ENCODE measurements around the gene SERGEF. TPM values are rescaled to one million over a fixed set of nuclear protein-coding genes. Genes with fewer than 3 reads are reported as not detected.
"Not testable (repeated sequence)": the region's sequence is repeated elsewhere in the genome, so short reads cannot be mapped to it uniquely, and the experiment has no call there.

SERGEF gene
- total and polyA plus RNA-seq, 8 donors, result 16.2 to 26.1 (median 19.7) TPM

GRCh38 chr11:17873586-17873985 is 139.3 kb downstream of the SERGEF start:
- DNase-seq, result no peak
- no peak for TF ChIP-seq CTCF (IDR thresholded peaks at IDR 0.05)
- H3K4me3 ChIP-seq, result no peak overlapping the region
- H3K27ac ChIP-seq, result no peak overlapping the region
- no peaks in the 10 kb centered on the region for H3K4me1 ChIP-seq
- H3K36me3 ChIP-seq, result peaks cover 0 to 13% of the 10 kb centered on the region in 2 donors
- ATAC-seq, result no peak
- peaks cover 0 to 8% of the 10 kb centered on the region in 2 donors for H3K9me3 ChIP-seq
- H3K27me3 ChIP-seq, result no peaks in the 10 kb centered on the region
- intact Hi-C loops (cut with DNase I), result no loop called here

DNA sequence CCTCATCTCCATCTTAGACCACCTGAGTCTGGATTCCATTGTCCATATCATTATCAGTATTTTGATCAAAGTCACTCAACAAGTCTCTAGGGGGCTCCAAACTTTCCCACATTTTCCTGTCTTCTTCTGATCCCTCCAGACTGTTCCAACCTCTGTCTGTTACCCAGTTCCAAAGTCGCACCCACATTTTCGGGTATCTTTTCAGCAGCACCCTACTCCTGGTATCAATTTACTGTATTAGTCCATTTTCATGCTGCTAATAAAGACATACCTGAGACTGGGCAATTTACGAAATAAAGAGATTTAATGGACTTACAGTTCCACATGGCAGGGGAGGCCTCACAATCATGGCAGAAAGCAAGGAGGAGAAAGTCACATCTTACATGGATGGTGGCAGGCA is 144.4 kb downstream of the SERGEF start:
- H3K4me3 ChIP-seq; H3K4me1 ChIP-seq; H3K27me3 ChIP-seq; H3K36me3 ChIP-seq; intact Hi-C loops (cut with DNase I); DNase-seq; ATAC-seq; H3K27ac ChIP-seq: not testable (repeated sequence)
- peaks cover 0 to 12% of the 10 kb centered on the region in 2 donors for H3K9me3 ChIP-seq

- no peak for ATAC-seq
- Histone ChIP-seq H3K4me1 (no peaks in the 10 kb centered on the region), H3K9me3 (peaks cover 0 to 12% of the 10 kb centered on the region in 2 donors), H3K4me3 (no peak overlapping the region), H3K27me3 (no peaks in the 10 kb centered on the region), H3K36me3 (peaks cover 0 to 5% of the 10 kb centered on the region in 2 donors), H3K27ac (no peak overlapping the region)
- intact Hi-C loops (cut with DNase I), result no loop called here
- no peak for DNase-seq
- no peak for TF ChIP-seq CTCF (IDR thresholded peaks at IDR 0.05)
Measured at GRCh38 chr11:17867341-17867740, 145.5 kb downstream of the SERGEF start.

- Histone ChIP-seq H3K4me1 (no peaks in the 10 kb centered on the region), H3K27me3 (no peaks in the 10 kb centered on the region), H3K4me3 (no peak overlapping the region), H3K36me3 (peaks cover 0 to 5% of the 10 kb centered on the region in 2 donors), H3K9me3 (peaks cover 0 to 12% of the 10 kb centered on the region in 2 donors), H3K27ac (no peak overlapping the region)
- no peak for TF ChIP-seq CTCF (IDR thresholded peaks at IDR 0.05)
- DNase-seq (no peak), ATAC-seq (no peak)
- intact Hi-C loops (cut with DNase I), result no loop called here
Measured at GRCh38 chr11:17865765-17866428, 146.9 kb downstream of the SERGEF start.

- Histone ChIP-seq H3K9me3 (peaks cover 0 to 12% of the 10 kb centered on the region in 2 donors), H3K36me3 (peaks cover 0 to 5% of the 10 kb centered on the region in 2 donors), H3K27me3 (no peaks in the 10 kb centered on the region), H3K4me3 (no peak overlapping the region), H3K4me1 (no peaks in the 10 kb centered on the region), H3K27ac (no peak overlapping the region)
- peak; percentile 13 to 21 for TF ChIP-seq CTCF (IDR thresholded peaks at IDR 0.05)
- DNase-seq (no peak), ATAC-seq (peak; percentile 59)
- intact Hi-C loops (cut with DNase I), result no loop called here
Measured at GRCh38 chr11:17864478-17864941, 148.3 kb downstream of the SERGEF start.

Measured in left lung (tissue), 10 donors.